Stomach (tissue), 9 donors: Measurements from ENCODE around the gene AATK. TPM values are rescaled to one million over a fixed set of nuclear protein-coding genes. Genes with fewer than 3 reads are reported as not detected.

ENCODE experiments used
- DNase-seq, 2 donors: peaks; one replicate each; pipeline versions ENCODE4 v3.0.0 to v3.0.0-alpha.2; 2013 to 2019
- H3K27ac ChIP-seq, 5 donors: fragments of 200-600 bp in 4 of 5; sonication (generic) in 4 of 5; one replicate each; pipeline ENCODE4 v1.5.1; 2013 to 2019; ENCODE audit warnings: mild to moderate bottlenecking in 1 of 5, moderate library complexity in 1 of 5
- H3K27me3 ChIP-seq, 3 donors: fragments of 200-600 bp; sonication (generic); one replicate each; pipeline ENCODE4 v1.5.1; 2017 to 2019; ENCODE audit warnings: mixed run types in 1 of 3
- H3K36me3 ChIP-seq, 4 donors: fragments of 200-600 bp; sonication (generic); 1 replicate in 3 of 4; 2 replicates in 1 of 4; pipeline ENCODE4 v1.5.1; 2016 to 2019
- H3K4me1 ChIP-seq, 4 donors: fragments of 200-600 bp; sonication (generic); one replicate each; pipeline ENCODE4 v1.5.1; 2016 to 2019
- H3K4me3 ChIP-seq, 4 donors: fragments of 200-600 bp; sonication (generic) in 3 of 4; one replicate each; pipeline ENCODE4 v1.5.1; 2016 to 2019; ENCODE audit warnings: mild to moderate bottlenecking in 1 of 4
- H3K9me3 ChIP-seq, 4 donors: fragments of 200-600 bp; sonication (generic); one replicate each; pipeline ENCODE4 v1.5.1; 2016 to 2019
- CTCF ChIP-seq, 7 experiments: fragments of 450-650 bp in 4 of 7; fragments of 200-600 bp in 3 of 7; sonication (generic) in 3 of 7; IDR thresholded peaks; one replicate each; pipeline ENCODE4 v1.5.1; 2016 to 2019; ENCODE audit warnings: antibody characterized with exemption in 7 of 7, control low read depth in 2 of 7, mild to moderate bottlenecking in 1 of 7
- EP300 ChIP-seq: sonication (generic); formaldehyde crosslinking; IDR thresholded peaks from one replicate; pipeline ENCODE4 v1.6.1; 2017; ENCODE audit warnings: antibody characterized with exemption
- POLR2A ChIP-seq, 4 donors: fragments of 450-650 bp; IDR thresholded peaks; one replicate each; pipeline ENCODE4 v1.6.1; 2016; ENCODE audit warnings: antibody characterized with exemption in 4 of 4, control low read depth in 2 of 4, mild to moderate bottlenecking in 1 of 4, moderate library complexity in 1 of 4
- POLR2AphosphoS5 ChIP-seq, 3 donors: sonication (generic); formaldehyde crosslinking; IDR thresholded peaks; one replicate each; pipeline ENCODE4 v1.6.1; 2016; ENCODE audit warnings: antibody characterized with exemption in 3 of 3
- whole genome bisulfite sequencing, 5 donors: extraction: QIAGEN DNeasy Blood & Tissue Kit in 3 of 5; methylation state at CpG; one replicate each; pipeline versions ENCODE4 v1.1.5 to v1.1.7; 2013 to 2018; 5-methylcytosine and 5-hydroxymethylcytosine counted together
- intact Hi-C: fragments of 100-400 bp; cut with DNase I; formaldehyde crosslinking; loops from one replicate; pipeline ENCODE4 v1.15.1; 2023; ENCODE audit warnings: low total_unique reads
- polyA plus RNA-seq, 3 donors: library from polyadenylated mRNA; stranded (reverse); fragments of 200-250 nt; gene quantifications; one replicate each; pipeline ENCODE4 v1.2.3, GENCODE V29; 2013
- total RNA-seq, 5 donors: library from RNA; depleted of rRNA; stranded (reverse); fragments of >200 nt; gene quantifications; one replicate each; pipeline versions ENCODE4 v1.1.0 to v1.2.3, GENCODE V29; 2014 to 2016
- donor health status: healthy with polysubstance abuse.
- donor health status: Bipolar disorder and iron deficiency.
- donor health status: healthy.

Gene AATK
- total and polyA plus RNA-seq, 8 donors: 0.87 to 31.7 (median 7.3) TPM

- H3K27ac ChIP-seq: no peak overlapping the region
- no peaks in the 10 kb centered on the region for H3K9me3 ChIP-seq
- 86 to 97% (median 92%) methylated on average over 6 to 7 of the region's 7 CpGs for WGBS, 5 donors
- no peak for DNase-seq
- peaks cover 0 to 8% (median 0%) of the 10 kb centered on the region in 3 donors for H3K27me3 ChIP-seq
- TF ChIP-seq EP300 (no peak), POLR2AphosphoS5 (IDR thresholded peaks at IDR 0.05) (no peak), POLR2A (IDR thresholded peaks at IDR 0.05) (no peak), CTCF (IDR thresholded peaks at IDR 0.05) (no peak)
- no peak overlapping the region for H3K4me3 ChIP-seq
- peaks cover 0 to 5% (median 0%) of the 10 kb centered on the region in 4 donors for H3K4me1 ChIP-seq
- intact Hi-C loops: no loop called here
- peaks cover 0 to 51% (median 34%) of the 10 kb centered on the region in 4 donors for H3K36me3 ChIP-seq
Observed at GRCh38 chr17:81189016-81189415, 23.0 kb upstream of the AATK start.

- no peak overlapping the region for H3K27ac ChIP-seq
- TF ChIP-seq POLR2A (IDR thresholded peaks at IDR 0.05) (no peak), CTCF (IDR thresholded peaks at IDR 0.05) (no peak), EP300 (no peak), POLR2AphosphoS5 (IDR thresholded peaks at IDR 0.05) (no peak)
- intact Hi-C loops: no loop called here
- peaks cover 0 to 45% (median 31%) of the 10 kb centered on the region in 4 donors for H3K36me3 ChIP-seq
- no peaks in the 10 kb centered on the region for H3K4me1 ChIP-seq
- H3K27me3 ChIP-seq: peaks cover 0 to 13% (median 0%) of the 10 kb centered on the region in 3 donors
- no peak overlapping the region for H3K4me3 ChIP-seq
- DNase-seq: no peak
- no peaks in the 10 kb centered on the region for H3K9me3 ChIP-seq
- WGBS, 5 donors: 93 to 98% (median 97%) methylated on average over 12 of the region's 12 CpGs
Observed at GRCh38 chr17:81188491-81188840, 22.4 kb upstream of the AATK start.

GRCh38 chr17:81187586-81188490 is 21.8 kb upstream of the AATK start:
- H3K4me3 ChIP-seq: no peak overlapping the region
- intact Hi-C loops: no loop called here
- H3K4me1 ChIP-seq: no peaks in the 10 kb centered on the region
- H3K27ac ChIP-seq: no peak overlapping the region
- no peaks in the 10 kb centered on the region for H3K9me3 ChIP-seq
- H3K27me3 ChIP-seq: peaks cover 0 to 19% (median 0%) of the 10 kb centered on the region in 3 donors
- TF ChIP-seq CTCF (IDR thresholded peaks at IDR 0.05): no peak
- DNase-seq: no peak
- H3K36me3 ChIP-seq: peaks cover 0 to 42% (median 31%) of the 10 kb centered on the region in 4 donors
- 88 to 92% (median 90%) methylated on average over 17 to 26 of the region's 26 CpGs for WGBS, 5 donors

- Histone ChIP-seq H3K36me3 (peaks cover 0 to 37% (median 30%) of the 10 kb centered on the region in 4 donors), H3K4me3 (no peak overlapping the region), H3K27me3 (peaks cover 0 to 26% (median 0%) of the 10 kb centered on the region in 3 donors), H3K27ac (no peak overlapping the region), H3K9me3 (no peaks in the 10 kb centered on the region), H3K4me1 (no peaks in the 10 kb centered on the region)
- intact Hi-C loops: no loop called here
- TF ChIP-seq CTCF (IDR thresholded peaks at IDR 0.05): no peak
- 86 to 93% (median 92%) methylated on average over 11 of the region's 11 CpGs for WGBS, 5 donors
- no peak for DNase-seq
Observed at GRCh38 chr17:81187120-81187519, 21.1 kb upstream of the AATK start.
